ENCODE measurements around the gene SH3TC2.

Gene SH3TC2

GRCh38 chr5:148967783-148968182 lies 95.1 kb downstream of the SH3TC2 start:
- DNase-seq = no peak

- DNase-seq = no peak
Measured at GRCh38 chr5:148966938-148967337, 95.9 kb downstream of the SH3TC2 start.

DNA sequence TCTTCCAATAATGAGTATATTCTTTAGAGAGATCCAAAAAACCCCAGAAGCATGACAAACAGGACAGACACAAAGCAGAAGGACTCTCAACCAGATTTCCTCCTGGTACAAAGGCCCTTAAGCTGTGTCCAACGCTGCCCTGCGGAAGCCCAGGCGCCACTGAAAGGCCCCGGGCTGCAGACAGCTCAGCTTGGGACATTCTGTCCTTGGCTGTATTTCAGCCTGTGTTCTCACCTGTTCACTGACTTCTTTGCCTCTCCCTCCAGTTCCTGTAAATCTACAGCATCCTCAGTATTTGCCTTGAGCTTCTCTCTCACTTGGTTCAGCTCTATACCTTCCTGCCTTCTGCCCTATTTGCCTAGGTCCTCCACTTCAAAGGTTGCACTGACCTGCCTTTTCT lies 96.5 kb downstream of the SH3TC2 start:
- no peak for DNase-seq

DNA sequence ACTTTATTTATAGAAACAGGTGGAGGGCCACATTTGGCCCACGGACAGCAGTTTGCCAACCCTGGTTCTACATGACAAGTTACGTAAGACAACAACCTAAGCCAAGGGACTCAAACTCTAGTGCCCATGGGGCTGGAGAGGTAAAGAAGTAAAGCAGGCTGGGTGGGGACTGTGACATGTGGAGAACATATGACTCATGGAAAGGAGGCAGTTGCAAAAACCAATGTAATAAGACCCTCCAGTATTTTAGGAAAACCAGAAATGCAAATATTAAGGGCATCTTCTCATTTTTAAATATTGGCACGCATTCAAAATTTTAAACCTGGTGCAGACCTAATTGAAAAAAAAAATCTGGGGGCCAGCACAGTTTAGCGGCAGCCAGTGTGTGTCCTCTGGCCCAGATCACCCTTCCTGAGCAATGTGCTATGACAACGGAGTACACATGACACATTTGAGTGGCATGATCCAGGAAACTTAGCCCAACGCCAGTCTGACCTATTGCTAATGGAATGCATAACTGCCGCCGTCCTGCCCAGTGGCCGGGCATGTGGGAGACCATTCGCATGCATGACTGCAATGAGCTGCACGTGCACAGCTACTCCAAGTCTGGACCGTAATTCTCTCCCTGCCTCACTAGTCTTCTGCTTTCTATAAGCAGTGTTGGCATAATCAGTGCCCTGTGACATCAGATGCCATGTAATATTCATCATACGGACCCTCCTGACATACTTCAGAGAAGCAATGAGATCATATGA lies 97.2 kb downstream of the SH3TC2 start:
- DNase-seq = peak; percentile 32

GRCh38 chr5:148963664-148964063 lies 99.2 kb downstream of the SH3TC2 start:
- DNase-seq = no peak

- peak; percentile 72 for DNase-seq
Measured at GRCh38 chr5:148962761-148963324, 100.0 kb downstream of the SH3TC2 start.

DNA sequence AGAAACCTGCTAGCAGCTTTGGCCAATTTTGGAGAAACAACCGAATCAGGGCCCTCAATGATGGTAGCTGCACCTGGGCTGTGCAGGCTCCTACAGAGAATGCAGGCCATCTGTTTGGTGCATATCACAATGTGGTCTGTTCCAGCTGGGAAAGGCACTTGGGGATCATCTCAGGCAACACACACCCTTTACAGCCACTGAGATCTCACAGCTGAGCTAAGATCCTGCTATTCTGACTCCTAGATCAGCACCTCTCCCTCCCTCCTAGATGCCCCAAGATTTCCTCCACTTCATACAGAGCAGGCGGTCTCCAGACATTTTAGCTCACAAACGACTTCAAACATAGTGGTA lies 100.7 kb downstream of the SH3TC2 start:
- no peak for DNase-seq

- DNase-seq = no peak
Measured at GRCh38 chr5:148961261-148962199, 101.3 kb downstream of the SH3TC2 start.

- no peak for DNase-seq
Measured at GRCh38 chr5:148960070-148960769, 102.6 kb downstream of the SH3TC2 start.

DNA sequence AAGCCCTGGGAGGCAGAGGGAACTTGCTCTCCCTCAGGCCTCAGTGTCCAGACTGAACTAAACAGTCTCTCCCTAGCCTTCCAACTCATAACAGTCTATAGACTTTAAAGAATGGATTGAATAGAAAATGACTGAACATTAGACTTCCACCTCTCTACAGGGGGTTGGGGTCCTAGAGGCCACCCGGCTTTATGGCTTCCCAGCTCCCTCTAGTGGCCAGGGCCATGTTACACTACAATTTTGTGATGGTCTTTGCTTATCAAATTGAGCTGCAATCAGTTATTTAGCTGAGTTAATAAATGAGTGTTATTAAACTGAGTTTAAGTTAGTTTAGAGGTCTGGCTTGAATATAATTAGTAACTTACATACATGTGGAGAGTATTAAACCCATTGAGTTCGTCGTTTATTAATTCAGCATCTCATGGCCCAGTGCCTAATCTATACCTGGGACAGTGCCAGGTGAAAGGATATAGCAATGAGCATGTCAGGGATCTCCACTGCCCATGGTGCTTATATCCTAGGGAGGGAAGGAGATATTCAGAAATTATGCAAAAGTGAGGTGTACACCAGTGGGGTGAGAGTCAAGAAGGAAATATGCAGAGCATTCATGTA lies 105.2 kb downstream of the SH3TC2 start:
- DNase-seq = peak; percentile 91

- DNase-seq = peak; percentile 96
Measured at GRCh38 chr5:148956477-148957385, 106.1 kb downstream of the SH3TC2 start.
